ENCODE results near the gene DRAXIN.

DNA sequence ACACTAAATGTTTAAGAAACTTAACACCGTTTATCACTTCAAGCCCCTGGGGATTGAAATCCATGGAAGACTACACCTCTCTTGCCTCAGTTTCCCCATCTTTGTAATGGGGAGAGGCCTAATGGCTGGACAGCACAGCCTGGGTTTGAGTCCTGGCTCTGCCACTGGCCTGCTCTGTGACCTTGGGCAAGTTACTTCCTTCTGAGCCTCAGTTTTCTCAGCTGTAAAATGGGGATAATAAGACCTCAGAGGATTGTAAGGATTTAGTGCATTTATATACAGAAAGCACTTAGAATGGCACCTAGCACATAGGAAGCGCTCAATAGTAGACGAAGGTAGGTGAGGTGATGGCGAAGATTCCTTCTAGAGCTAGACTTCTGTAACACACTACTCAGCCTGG, 50.0 kb downstream of the DRAXIN start:
- TF ChIP-seq, protein P1, sequence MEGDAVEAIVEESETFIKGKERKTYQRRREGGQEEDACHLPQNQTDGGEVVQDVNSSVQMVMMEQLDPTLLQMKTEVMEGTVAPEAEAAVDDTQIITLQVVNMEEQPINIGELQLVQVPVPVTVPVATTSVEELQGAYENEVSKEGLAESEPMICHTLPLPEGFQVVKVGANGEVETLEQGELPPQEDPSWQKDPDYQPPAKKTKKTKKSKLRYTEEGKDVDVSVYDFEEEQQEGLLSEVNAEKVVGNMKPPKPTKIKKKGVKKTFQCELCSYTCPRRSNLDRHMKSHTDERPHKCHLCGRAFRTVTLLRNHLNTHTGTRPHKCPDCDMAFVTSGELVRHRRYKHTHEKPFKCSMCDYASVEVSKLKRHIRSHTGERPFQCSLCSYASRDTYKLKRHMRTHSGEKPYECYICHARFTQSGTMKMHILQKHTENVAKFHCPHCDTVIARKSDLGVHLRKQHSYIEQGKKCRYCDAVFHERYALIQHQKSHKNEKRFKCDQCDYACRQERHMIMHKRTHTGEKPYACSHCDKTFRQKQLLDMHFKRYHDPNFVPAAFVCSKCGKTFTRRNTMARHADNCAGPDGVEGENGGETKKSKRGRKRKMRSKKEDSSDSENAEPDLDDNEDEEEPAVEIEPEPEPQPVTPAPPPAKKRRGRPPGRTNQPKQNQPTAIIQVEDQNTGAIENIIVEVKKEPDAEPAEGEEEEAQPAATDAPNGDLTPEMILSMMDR (IDR thresholded peaks at IDR 0.05), result no peak
- TF ChIP-seq, protein P2, sequence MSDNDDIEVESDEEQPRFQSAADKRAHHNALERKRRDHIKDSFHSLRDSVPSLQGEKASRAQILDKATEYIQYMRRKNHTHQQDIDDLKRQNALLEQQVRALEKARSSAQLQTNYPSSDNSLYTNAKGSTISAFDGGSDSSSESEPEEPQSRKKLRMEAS (IDR thresholded peaks at IDR 0.05; ENCODE audit: low read depth), result no peak
- no peak for TF ChIP-seq JUND (IDR thresholded peaks at IDR 0.05)
- TF ChIP-seq, protein P3, sequence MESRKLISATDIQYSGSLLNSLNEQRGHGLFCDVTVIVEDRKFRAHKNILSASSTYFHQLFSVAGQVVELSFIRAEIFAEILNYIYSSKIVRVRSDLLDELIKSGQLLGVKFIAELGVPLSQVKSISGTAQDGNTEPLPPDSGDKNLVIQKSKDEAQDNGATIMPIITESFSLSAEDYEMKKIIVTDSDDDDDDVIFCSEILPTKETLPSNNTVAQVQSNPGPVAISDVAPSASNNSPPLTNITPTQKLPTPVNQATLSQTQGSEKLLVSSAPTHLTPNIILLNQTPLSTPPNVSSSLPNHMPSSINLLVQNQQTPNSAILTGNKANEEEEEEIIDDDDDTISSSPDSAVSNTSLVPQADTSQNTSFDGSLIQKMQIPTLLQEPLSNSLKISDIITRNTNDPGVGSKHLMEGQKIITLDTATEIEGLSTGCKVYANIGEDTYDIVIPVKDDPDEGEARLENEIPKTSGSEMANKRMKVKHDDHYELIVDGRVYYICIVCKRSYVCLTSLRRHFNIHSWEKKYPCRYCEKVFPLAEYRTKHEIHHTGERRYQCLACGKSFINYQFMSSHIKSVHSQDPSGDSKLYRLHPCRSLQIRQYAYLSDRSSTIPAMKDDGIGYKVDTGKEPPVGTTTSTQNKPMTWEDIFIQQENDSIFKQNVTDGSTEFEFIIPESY (IDR thresholded peaks at IDR 0.05; ENCODE audit: borderline replicate concordance, low read depth), result no peak
- TF ChIP-seq GABPA (IDR thresholded peaks at IDR 0.05; ENCODE audit: low read depth), result no peak
- no peak for TF ChIP-seq POLR2AphosphoS5 (IDR thresholded peaks at IDR 0.05; ENCODE audit: low read depth, low read length)
- no peak for TF ChIP-seq SMC3 (IDR thresholded peaks at IDR 0.05; ENCODE audit: low read depth, low read length)
- TF ChIP-seq NRF1 (IDR thresholded peaks at IDR 0.05; ENCODE audit: low read depth, low read length), result no peak

Measured in SK-N-SH (cell line).